Subcutaneous adipose tissue (tissue), 4 donors: Measurements from ENCODE around the gene GFPT1. TPM values are rescaled to one million over a fixed set of nuclear protein-coding genes. Genes with fewer than 3 reads are reported as not detected.

Experiments
- small RNA-seq: library from RNA; depleted of rRNA; stranded (forward); fragments of <200 nt; gene quantifications from one replicate; pipeline ENCODE3, GENCODE V24; 2016
- total RNA-seq, 4 donors: library from RNA; depleted of rRNA; stranded (reverse); fragments of >200 nt; gene quantifications; one replicate each; pipeline ENCODE4 v1.1.0, GENCODE V29; 2016
- TF ChIP-seq, protein P1 (sequence below): fragments of 450-650 bp; IDR thresholded peaks from one replicate; pipeline ENCODE4 v1.5.1; 2016; ENCODE audit warnings: low read depth, mild to moderate bottlenecking, control low read depth, antibody characterized with exemption, moderate library complexity

Gene GFPT1
- total RNA-seq, 4 donors from 2014 or later, result 39.0 to 120 (median 63.9) TPM

DNA sequence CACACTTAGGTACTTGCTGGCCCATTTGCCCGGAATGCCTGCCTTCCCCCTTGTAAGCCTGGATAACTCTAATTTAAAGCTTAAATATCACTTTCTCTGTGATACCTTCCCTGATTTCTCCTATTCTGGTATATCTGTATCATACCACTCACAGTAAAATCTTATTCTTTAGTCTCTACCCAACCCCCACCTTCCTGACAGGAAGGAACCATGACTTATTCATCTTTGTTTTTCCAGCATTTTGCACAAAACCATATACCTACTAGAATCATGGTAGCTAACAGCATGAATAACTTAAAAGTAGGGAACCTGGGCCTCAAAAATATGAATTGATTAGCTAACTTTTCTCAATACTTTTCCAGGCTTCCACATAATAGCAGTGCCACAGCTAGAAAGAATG, 111.5 kb downstream of the GFPT1 start:
- TF ChIP-seq, protein P1, sequence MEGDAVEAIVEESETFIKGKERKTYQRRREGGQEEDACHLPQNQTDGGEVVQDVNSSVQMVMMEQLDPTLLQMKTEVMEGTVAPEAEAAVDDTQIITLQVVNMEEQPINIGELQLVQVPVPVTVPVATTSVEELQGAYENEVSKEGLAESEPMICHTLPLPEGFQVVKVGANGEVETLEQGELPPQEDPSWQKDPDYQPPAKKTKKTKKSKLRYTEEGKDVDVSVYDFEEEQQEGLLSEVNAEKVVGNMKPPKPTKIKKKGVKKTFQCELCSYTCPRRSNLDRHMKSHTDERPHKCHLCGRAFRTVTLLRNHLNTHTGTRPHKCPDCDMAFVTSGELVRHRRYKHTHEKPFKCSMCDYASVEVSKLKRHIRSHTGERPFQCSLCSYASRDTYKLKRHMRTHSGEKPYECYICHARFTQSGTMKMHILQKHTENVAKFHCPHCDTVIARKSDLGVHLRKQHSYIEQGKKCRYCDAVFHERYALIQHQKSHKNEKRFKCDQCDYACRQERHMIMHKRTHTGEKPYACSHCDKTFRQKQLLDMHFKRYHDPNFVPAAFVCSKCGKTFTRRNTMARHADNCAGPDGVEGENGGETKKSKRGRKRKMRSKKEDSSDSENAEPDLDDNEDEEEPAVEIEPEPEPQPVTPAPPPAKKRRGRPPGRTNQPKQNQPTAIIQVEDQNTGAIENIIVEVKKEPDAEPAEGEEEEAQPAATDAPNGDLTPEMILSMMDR, result no peak

DNA sequence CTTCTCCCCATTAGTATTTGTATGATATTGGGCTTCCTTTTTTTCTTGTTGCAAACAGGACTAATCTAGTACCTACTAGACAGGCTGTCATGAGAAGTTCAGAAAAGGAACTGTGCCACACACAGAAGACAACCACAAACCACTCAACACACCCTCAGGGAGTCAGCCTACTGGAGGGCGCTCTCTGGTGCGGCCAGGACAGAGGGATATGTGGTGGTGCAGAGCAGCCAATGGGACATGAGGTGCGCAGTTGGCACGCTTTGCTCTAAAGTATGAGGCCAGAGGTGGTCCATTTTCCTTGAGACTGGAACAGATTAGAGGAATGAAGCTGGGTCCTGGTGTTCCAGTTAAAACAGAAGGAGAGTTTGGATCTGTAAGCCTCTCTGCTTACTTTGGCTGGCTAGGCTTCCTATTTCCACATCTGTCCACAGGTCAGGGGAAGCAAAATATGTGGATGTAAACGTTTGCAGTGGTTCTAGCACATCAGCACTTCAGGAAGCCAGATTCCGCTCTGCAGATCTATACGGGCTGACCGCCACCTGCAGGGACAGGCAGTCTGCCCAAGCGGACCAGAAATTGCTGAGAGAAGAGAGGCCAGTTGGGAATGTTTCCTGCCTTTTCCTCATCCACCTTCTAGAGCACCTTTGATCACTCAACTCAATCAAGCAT, 114.1 kb downstream of the GFPT1 start:
- TF ChIP-seq, protein P1, result no peak

DNA sequence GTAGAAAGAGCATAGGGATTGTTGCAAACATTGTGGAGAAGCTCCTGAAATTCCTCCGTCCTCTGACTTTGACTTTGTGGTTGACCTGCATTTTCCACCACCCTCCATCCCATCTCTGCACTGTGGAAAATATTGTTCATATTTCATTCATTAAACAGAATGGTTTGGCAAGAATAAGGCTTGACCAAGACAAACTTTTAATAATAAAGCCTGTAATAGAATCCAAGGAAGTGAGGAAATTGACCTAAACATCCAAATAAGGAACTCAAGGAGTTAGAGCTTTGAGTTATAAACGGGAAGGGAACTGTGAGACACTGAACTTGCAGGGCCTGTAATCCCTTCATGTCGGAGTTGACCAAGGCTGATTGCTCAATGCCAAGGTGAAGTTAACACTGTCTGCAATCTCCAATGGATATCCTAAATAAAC, 115.2 kb downstream of the GFPT1 start:
- TF ChIP-seq, protein P1, result no peak

Small RNA genes within 50 kb of the gene (small RNA-seq; reads per million reads assigned to genes)
- gene RF00019, result 0.49 reads per million

Other genes starting within 250 kb of the GFPT1 start
- gene NFU1, start 50.2 kb upstream of the GFPT1 start, total RNA-seq, result 100 to 1,000 TPM in 2 of 4 donors, 10 to 100 TPM in 2; 82.3 to 206 (median 117) TPM